D721Med (cell line): Measurements from ENCODE around the gene TM9SF1.

Experiments used
- DNase-seq: peaks from one replicate; pipeline ENCODE4 v3.0.0; 2011; ENCODE audit warnings: low spot score; ENCODE audit not compliant: insufficient read length
- FAIRE-seq: peaks from 2 replicates; lab custom pipeline; 2011; peaks lifted over from hg19 to GRCh38; lab: Jason Lieb, UNC
- TF ChIP-seq, protein P1 (sequence below): IDR thresholded peaks from 2 replicates; pipeline ENCODE4 v1.5.1; 2012; ENCODE audit warnings: mild to moderate bottlenecking, control low read depth; ENCODE audit not compliant: insufficient read depth; ENCODE audit errors: missing control alignments

The TM9SF1 gene

DNA sequence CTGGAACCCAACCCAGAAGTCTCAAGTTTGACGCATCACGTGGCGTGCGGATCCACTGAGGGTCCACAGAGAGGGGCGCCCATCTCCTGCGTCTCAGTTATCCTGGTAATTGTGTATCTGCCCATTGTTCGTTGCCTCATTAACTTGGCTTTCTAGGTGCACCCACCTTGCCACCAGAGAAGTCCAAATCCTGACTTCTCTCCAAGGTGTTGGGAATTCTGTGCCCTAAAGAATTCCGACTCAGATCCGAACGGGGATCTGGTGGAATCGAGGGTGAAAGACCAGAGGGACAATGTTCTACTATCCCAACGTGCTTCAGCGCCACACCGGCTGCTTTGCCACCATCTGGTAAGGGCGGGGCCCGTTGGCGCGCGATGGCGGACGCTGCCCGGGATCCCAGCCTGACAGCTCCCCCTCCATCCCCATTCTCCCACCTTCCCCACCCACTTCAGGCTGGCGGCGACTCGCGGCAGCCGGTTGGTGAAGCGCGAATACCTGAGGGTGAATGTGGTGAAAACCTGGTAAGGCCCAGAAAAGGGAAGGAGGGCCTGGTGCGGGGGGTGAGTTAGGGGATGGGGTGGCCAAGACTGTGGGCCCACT is 22.9 kb downstream of the TM9SF1 start:
- TF ChIP-seq, protein P1, sequence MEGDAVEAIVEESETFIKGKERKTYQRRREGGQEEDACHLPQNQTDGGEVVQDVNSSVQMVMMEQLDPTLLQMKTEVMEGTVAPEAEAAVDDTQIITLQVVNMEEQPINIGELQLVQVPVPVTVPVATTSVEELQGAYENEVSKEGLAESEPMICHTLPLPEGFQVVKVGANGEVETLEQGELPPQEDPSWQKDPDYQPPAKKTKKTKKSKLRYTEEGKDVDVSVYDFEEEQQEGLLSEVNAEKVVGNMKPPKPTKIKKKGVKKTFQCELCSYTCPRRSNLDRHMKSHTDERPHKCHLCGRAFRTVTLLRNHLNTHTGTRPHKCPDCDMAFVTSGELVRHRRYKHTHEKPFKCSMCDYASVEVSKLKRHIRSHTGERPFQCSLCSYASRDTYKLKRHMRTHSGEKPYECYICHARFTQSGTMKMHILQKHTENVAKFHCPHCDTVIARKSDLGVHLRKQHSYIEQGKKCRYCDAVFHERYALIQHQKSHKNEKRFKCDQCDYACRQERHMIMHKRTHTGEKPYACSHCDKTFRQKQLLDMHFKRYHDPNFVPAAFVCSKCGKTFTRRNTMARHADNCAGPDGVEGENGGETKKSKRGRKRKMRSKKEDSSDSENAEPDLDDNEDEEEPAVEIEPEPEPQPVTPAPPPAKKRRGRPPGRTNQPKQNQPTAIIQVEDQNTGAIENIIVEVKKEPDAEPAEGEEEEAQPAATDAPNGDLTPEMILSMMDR, result no peak
- DNase-seq, result no peak
- no peak for FAIRE-seq

DNA sequence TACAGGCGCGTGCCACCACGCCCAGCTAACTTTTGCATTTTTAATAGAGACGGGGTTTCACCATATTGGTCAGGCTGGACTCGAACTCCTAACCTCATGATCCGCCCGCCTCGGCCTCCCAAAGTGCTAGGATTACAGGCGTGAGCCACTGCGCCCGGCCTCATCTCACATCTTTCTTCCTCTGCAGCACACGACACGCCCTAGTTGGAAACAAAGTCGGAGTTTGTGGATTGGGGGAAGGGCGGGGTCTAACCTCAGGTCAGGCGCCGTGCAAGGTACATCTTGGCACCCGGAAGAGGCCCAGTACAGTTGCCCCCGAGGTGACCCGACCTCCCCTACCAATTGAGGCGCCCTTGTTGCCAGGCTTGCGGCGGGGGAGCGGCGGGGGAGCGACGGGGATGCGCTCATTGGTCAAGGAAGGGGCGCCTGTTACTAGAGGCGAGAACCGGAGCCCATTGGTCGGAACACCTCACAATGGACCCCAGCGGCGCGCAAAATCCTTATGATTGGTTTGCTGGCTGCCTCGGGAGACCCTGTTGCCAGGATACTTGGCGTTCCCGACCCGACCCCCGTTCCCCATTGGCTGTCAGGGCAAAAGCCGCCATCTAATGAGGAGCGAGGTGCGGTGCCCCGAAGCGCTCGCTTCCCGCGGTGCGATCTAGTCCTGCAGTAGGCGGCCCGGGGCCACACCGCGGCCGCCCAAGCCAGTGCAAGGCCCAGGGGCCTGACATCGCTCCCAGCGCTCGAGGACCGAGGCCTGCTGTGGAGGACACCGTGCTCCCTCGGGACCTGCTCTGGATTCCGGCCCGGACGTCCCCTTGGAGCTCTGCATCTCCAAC is 23.6 kb downstream of the TM9SF1 start, which contains the start of gene REC8:
TSS of gene REC8 (plus strand) at position 659 of the 839 bp plus-strand sequence. CDS start 473 bp downstream, outside the sequence.
- no peak for FAIRE-seq
- TF ChIP-seq, protein P1, result no peak

DNA sequence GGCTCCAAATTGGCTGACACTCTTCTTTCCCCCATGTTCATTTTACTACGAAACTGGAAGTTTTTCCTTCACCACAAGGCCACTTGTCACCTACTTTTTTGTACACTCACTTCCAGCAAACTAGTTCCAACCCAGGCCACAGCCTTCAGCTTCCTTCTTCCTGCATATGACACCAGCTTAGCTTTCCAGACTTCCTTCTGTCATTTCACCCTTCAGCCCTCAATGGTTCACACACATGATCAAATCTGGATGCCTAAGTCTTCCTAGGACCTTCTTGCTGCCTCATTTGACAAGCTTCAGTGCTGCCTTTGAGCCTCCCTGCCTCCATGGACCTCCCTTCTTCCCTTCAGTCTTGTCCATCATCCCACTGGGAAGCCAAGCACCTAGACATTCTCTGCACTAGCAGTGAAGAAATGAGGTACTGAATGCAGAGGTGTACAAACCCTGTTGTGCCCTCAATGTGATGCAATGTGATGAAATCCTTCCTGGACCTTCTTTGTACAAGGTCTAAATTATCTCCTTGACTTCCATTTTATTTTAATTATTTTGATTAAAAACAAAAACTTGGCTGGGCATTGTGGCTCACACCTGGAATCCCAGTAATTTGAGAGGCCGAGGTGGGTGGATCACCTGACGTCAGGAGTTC is 27.6 kb downstream of the TM9SF1 start:
- DNase-seq (no peak), FAIRE-seq (no peak)
- TF ChIP-seq, protein P1, result no peak

More for the DNA sequence above, 23.6 kb downstream of the TM9SF1 start, which contains the start of gene REC8:
- DNase-seq, result peak; percentile 100

DNA sequence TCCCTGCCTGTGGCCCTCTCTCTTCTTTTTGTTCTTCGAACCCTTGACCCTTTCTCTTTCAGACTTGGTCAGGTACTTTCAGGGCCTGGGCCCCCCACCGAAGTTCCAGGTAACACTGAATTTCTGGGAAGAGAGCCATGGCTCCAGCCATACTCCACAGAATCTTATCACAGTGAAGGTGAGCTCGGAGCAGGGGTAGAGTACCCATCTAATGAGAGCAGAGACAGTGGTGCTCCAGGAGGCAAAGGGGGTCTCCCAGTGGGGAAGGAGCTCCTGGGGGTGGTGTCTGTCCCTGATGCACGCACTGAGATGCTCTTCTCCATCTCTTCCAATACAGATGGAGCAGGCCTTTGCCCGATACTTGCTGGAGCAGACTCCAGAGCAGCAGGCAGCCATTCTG is 29.5 kb downstream of the TM9SF1 start:
- FAIRE-seq (no peak), DNase-seq (no peak)
- TF ChIP-seq, protein P1, result no peak

DNA sequence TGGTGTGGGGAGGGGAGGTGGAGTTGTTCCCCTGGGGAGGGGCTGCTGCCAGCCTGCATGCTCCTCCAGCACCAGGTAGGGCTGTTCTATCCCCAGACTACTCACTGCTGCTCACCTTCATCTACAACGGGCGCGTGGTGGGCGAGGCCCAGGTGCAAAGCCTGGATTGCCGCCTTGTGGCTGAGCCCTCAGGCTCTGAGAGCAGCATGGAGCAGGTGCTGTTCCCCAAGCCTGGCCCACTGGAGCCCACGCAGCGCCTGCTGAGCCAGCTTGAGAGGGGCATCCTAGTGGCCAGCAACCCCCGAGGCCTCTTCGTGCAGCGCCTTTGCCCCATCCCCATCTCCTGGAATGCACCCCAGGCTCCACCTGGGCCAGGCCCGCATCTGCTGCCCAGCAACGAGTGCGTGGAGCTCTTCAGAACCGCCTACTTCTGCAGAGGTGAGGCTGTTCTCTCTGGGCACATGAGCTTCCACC is 30.7 kb downstream of the TM9SF1 start:
- TF ChIP-seq, protein P1, result no peak
- FAIRE-seq (no peak), DNase-seq (no peak)

DNA sequence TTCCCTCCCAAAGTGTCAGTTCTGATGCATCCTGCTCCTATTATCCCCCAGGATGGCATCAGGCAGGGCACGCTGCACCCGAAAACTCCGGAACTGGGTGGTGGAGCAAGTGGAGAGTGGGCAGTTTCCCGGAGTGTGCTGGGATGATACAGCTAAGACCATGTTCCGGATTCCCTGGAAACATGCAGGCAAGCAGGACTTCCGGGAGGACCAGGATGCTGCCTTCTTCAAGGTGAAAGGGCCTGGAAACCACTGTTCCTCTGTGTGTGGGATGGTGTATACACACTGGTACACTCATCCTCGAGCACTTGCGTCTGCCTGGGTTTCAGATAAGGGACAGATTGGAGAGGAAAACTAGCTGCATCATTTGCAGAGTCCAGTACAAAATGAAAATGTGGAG is 33.1 kb downstream of the TM9SF1 start:
- TF ChIP-seq, protein P1, result no peak
- FAIRE-seq (no peak), DNase-seq (no peak)
